GM19351 (cell line): Measurements from ENCODE around the gene NR5A2.
A peak's percentile ranks its signal among the peaks of the same experiment; 100 is the strongest.

Experiments
- ATAC-seq: cut with Tn5 transposase; IDR thresholded peaks from one replicate; pipeline ENCODE4 v1.9.1; 2021; ENCODE audit warnings: mild to moderate bottlenecking, moderate library complexity; ENCODE audit not compliant: unreplicated experiment

The NR5A2 gene

GRCh38 chr1:200035956-200036618 is 8.6 kb downstream of the NR5A2 start:
- no peak for ATAC-seq

- ATAC-seq, result no peak
These were observed 9.2 kb downstream of the NR5A2 start for GRCh38 chr1:200036619-200037270.

GRCh38 chr1:200037501-200037900 is 10.0 kb downstream of the NR5A2 start:
- no peak for ATAC-seq

DNA sequence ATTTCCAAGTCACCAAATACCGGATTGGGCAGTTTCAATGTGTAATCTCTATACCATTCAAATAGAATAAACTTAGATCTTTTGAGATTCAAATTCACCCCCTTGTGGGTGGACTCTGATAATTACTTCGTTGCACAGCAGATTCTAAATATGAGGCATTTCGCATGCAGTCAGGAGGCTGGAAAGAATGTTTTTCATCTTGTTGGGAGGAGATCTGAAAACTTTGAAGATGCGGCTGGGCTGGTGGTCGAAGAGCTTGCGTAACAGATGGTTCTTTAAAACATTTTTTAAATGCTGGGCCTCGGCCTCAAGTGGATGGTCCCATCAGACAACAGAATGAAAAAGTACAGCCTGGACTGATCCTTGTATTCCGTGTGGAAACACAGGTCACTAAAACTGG is 10.4 kb downstream of the NR5A2 start:
- ATAC-seq, result no peak

DNA sequence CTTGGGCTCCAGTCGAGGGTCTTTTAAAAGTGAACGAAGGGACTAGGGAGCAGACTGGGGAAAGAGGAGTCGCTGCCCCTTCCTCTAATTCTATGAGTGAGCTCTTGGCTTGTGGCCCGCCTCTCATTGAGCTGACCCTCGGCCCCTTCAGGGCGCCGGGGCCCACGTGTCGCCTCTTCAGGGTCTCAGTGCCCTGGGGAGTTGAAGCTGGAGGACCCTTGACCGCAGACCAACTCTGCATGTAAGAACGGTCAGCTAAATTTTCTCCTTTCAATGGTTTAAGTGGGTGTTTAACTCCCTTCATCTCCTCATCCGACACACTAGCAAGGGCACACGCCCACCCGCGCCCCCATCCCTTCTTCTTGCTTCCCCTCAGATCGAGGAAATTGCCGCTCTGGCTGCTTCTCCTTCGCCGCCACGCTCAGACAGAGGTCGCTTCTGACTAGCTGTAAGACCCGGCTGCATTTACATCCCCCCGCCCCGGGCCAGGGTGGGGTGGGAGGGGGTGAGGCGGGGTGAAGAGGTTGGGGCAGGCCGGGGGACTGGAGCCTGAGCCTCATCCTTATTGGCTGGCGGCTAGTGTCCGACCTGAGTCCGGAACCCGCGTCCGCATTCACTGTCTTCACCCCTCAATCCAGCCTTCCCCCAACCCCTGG is 10.9 kb downstream of the NR5A2 start:
- no peak for ATAC-seq

DNA sequence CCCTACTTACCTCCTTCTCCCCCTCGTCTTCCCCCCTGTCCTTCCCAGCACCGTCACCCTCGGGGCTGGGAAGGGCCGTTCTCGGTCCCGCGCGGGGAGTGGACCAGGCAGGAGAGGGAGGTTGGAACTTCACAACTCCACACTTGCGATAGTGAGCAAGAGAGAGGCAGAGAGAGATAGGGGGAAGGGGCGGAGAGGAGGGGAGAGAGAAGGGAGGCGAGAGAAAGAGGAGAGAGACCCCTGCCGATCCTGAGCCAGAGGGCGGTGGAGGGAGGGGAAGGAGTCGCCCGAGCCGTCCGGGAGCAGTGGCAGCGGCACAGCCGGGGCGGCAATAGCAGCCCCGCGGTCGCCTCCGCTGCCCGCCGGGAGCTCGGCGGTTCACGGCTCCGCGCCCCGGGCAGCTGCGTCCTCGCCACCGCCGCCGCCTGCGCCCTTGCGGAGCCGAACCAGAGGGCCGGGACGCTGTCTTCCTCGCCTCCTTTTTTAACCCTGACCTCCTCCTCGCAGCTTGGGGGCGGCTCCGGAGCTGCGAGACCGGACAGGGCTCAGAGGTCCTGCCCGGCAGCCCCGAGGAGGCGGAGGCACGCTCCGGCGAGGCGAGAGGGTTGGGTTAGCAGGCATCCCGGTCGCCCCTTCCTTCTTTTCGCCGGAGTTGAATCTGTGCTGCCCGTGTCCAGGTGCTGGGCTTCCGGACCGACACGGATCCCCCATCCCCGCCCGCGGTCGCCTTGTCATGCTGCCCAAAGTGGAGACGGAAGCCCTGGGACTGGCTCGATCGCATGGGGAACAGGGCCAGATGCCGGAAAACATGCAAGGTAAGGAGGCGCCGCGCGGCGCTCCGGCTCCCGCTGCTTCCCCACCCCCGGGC is 11.7 kb downstream of the NR5A2 start:
- peak; percentile 47 for ATAC-seq

- ATAC-seq, result no peak
These were observed 12.5 kb downstream of the NR5A2 start for GRCh38 chr1:200039849-200040474.

GRCh38 chr1:200040481-200041138 is 13.1 kb downstream of the NR5A2 start:
- ATAC-seq, result no peak

GRCh38 chr1:200041337-200042118 is 14.0 kb downstream of the NR5A2 start:
- no peak for ATAC-seq

DNA sequence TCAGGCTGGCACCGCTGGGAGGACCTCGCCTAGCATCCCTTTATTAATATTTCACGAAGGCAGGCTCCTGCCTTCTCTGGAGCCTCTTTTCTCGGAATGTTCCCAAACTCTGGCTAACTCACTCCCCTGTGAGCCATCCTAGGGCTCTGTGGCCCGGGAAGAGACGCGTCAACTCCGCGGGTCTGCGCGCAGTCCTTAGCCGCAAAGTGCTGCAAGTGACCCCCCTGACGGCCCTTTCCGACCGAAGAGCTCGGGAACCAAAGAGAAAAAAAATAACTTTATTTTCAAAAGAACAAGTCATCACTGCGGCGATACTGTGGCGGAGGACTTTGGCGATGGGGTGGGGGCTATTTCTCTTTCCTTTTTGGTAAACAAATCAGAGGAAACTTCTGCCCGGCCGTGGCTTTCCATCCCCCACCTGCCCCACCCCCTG is 14.6 kb downstream of the NR5A2 start:
- no peak for ATAC-seq

GRCh38 chr1:200042552-200043335 is 15.2 kb downstream of the NR5A2 start:
- ATAC-seq, result no peak

DNA sequence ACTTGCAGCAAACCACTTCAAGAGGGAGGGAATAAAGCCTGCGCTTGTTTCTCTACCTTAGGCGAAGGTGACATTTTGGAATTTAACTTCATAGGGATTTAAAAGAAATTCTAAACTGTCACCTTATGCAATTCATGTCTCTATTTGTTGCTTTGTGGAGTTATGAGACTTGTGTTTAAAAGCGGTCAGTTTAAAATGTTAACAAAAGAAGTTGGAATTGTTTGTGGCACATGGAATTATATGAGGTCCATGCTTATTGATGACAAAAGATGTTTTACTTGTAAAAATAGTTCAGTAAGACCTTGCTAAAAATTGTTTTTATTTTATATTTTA is 15.8 kb downstream of the NR5A2 start:
- no peak for ATAC-seq

GRCh38 chr1:200046115-200046514 is 18.6 kb downstream of the NR5A2 start:
- ATAC-seq, result no peak

GRCh38 chr1:200048244-200048643 is 20.7 kb downstream of the NR5A2 start:
- ATAC-seq, result no peak

- no peak for ATAC-seq
These were observed 22.3 kb downstream of the NR5A2 start for GRCh38 chr1:200049810-200050209.

GRCh38 chr1:200051620-200052019 is 24.1 kb downstream of the NR5A2 start:
- no peak for ATAC-seq

GRCh38 chr1:200053091-200053490 is 25.6 kb downstream of the NR5A2 start:
- no peak for ATAC-seq

DNA sequence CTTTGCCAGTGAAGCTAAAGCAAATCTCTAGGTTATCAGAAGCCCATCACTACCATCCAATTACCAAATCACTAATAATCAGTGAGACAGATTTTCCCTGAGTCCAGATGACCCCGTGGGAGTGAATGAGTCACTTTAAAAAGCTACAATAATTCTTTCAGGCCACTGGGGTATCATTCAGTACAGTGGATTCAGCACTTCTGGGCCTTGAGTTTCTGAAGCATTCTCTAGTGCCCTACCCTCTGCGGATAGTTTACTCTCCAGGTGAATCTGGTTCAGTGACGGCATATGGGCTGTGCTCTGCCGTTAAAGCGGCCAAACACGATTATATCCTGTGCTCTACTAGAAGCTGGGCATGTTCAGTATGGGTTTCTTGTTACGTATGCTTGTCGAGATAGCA is 26.1 kb downstream of the NR5A2 start:
- ATAC-seq, result no peak

DNA sequence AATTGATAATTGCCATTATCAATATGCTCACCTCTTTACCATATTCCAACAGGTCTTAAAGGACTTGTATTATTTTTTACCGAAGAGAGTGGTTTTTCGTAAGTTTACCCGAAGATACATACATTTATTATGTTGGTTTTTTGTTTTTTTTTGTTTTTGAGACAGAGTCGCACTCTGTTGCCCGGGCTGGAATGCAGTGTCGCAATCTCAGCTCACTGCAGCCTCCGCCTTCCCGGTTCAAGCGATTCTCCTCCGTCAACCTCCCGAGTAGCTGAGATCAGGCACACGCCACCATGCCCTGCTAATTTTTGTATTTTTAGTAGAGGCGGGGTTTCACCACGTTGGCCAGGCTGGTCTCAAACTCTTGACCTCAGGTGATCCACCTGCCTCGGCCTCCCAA is 30.8 kb downstream of the NR5A2 start:
- ATAC-seq, result no peak
